Measurements from ENCODE around the gene TGFB1.
"Not testable (repeated sequence)": the region's sequence is repeated elsewhere in the genome, so short reads cannot be mapped to it uniquely, and the experiment has no call there.

The TGFB1 gene

DNA sequence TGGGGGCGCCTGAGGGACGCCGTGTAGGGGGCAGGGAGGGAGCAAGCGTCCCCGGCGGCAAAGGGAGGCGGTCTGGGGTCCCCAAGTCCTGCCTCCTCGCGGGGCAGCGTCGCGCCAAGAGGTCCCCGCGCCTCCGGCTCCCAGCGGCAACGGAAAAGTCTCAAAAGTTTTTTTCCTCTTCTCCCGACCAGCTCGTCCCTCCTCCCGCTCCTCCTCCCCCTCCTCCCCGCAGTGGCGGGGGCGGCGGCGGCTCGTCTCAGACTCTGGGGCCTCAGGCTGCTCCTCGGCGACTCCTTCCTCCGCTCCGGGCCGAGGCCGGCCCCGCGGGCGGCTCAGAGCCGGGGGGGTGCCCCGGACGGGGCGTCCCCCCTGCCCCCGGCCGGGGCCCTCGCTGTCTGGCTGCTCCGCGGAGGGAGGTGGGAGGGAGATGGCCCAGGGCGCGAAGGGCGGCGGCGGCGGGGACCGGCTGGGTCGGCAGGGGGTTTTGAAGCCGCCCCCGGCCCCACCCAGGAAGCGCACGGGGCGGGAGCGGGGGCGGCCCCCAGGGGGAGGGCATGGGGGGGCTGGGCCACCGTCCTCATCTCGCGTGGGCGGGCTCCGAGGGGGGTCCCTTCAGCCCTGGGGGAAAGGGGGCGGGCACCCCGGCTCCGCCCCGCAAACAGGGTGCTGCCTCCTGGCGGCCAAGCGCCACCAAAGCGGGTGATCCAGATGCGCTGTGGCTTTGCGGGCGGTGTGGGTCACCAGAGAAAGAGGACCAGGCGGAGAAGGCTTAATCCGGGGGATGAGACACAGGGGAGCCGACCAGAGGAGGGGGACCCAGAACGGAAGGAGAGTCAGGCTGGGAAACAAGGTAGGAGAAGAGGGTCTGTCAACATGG lies at the start of gene TGFB1:
Gene TGFB1, minus strand, starts transcription at position 457 of the 877 bp plus-strand sequence. CDS start 878 bp downstream, outside the sequence.
- DNase-seq (ENCODE audit: low spot score) = peak; percentile 93

DNA sequence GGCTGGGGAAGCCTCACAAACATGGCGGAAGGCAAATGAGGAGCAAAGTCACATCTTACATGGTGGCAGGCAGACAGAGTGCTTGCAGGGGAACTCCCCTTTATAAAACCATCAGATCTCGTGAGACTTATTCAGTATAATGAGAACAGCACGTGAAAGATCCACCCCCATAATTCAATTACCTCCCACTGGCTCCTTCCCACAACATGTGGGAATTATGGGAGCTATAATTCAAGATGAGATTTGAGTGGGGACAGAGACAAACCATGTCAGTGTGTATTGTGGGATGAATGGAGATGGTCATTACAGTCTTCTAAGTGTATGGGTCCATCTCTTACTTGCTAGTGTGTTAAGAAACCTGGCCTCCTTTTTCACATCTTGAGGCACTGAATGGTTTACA lies 48.3 kb upstream of the TGFB1 start:
- no peak for DNase-seq (ENCODE audit: low spot score)

DNA sequence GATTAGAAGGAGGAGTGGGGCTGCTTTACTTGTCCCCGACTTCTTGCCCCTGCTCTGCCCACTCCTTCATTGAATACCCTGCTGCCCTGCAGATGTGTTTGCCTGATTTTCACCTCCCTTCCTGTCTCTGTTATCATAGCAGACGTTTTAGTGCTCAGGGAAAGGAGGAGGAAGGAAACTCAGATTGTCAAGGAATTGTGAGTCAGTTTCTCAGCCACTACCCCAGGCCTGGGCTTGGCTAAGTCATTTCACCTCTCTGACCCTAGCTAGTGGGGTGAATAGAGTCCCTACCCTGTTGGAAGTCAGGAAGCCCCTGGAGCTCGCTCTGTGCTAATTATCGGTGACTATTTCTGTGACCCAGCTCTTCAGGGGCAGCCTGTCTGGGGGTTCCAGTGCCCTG lies 47.8 kb upstream of the TGFB1 start:
- no peak for DNase-seq (ENCODE audit: low spot score)

- DNase-seq (ENCODE audit: low spot score) = no peak
Observed at GRCh38 chr19:41399525-41399924, 45.8 kb upstream of the TGFB1 start.

DNA sequence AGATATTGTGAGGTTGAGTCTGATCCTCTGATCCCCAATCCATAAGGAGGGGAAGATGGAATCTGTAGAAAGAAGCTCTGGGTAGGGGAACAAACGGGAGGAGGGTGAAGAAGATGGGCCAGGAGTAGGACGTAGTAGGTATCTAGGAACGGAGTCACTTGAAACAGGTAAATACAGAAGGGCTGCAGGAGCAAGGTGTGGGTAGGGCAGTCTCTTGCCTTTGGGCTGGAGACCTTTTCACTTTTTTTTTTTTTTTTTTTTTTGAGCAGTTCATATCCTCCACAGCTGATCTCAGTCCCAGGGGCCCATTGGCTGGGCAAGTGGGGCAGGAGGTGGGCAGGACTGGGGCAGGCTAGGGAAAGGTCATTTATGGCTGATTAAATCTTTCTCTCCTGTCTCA lies 45.4 kb upstream of the TGFB1 start:
- DNase-seq (ENCODE audit: low spot score) = no peak

DNA sequence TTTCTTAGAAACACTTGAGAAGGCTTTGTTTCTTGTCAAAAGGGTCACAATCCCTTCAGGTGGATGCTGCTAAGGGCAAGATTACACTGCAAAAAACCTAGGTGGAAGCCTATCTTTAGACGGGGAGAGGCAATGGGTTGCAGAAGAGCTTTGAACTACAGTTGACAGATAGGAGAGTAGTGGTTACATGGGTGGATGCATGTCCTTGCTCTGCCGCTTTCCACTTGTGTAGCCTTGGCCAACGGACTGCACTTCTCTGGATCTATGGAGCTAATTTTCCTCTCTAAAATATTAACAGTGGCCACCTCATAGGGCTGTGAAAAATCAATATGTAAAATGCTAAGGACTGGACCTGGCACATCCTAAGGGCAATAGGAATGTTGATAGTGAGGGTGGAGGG lies 44.9 kb upstream of the TGFB1 start:
- no peak for DNase-seq (ENCODE audit: low spot score)

DNA sequence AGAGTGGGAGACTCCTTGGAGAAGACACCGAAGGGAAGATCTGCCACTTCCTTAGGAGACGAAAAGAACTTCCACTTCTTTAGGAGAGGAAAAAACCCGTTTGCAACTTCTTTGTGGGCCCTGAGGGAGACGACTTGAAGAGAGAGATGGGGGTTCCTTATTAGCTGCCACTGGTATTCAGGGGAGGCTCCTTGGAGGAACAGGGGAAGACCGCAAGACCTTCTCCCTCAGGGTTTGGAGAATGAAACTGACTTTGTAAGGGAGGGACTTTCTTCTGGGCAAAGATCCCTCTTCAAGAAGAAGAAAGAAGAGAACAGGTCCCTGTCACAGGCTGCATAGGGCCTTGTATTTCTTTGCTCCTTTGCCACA lies 44.3 kb upstream of the TGFB1 start:
- DNase-seq (ENCODE audit: low spot score) = no peak

- DNase-seq (ENCODE audit: low spot score) = peak; percentile 99
Observed at GRCh38 chr19:41397086-41398049, 43.6 kb upstream of the TGFB1 start, which contains the start of the genes BCKDHA and EXOSC5. Gene BCKDHA, plus strand, starts transcription at chr19:41397818. Its CDS starts 10 bp downstream, at chr19:41397828. Gene EXOSC5, minus strand, starts transcription at chr19:41397359. Its CDS starts 31 bp downstream, at chr19:41397328.

DNA sequence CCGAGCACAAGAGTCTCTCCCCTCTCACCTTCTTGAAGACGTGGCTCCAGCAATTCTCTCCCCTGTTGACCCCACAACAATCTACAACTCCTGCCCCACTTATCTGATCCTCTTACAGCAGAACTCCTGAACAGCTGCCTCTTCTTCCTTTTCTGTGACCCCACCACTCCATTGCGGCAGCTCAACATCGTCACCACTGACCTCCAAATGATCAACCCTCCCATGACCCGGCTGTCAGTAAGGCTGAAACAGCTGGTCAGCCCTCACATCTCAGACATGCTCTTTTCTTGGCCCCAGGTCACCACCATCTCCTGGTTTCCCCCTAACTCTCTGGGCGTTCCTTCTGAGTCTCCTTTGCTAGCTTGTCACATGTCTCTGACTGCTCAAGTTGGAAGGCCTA lies 41.6 kb upstream of the TGFB1 start:
- no peak for DNase-seq (ENCODE audit: low spot score)

DNA sequence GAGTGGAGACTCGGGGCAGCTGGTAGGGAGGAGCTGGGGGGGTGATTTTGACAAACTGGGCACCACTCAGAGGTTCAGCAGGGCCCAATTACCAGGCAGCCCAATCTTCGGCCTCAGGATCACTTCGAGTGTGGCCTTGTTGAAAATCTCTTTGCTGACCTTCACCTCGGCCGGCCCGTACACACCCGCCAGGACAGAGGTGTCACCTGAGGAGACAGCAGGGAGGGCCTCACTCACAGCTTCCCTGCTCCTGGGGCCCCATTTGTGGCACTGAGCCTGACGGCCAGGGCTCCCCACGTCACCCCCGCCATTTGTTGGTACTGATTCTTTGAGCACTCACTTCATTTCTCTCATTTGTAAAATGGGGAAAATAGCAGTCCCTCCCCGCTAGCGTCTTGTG lies 39.1 kb upstream of the TGFB1 start:
- no peak for DNase-seq (ENCODE audit: low spot score)

GRCh38 chr19:41391618-41392017 lies 37.9 kb upstream of the TGFB1 start:
- DNase-seq (ENCODE audit: low spot score) = no peak

DNA sequence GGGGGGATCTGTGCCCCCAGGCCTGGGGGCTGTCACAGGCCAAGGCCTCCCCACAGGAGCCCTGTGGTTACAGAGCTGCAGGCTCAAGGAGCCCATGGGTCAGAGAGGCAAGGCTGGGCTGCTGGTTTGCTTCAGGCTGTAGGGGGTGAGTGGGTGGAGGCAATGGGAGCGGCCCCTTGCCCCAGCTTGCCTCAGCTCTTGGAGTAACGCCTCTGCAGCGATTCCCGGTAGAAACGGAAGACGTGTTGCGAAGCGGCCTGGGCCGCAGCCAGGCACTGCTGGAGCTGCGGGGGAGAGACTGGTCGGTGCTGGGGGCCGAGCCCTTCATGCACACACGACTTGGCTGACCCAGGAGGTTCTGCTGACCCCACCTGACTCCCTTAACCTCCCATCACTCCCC lies 32.7 kb upstream of the TGFB1 start:
- no peak for DNase-seq (ENCODE audit: low spot score)

DNA sequence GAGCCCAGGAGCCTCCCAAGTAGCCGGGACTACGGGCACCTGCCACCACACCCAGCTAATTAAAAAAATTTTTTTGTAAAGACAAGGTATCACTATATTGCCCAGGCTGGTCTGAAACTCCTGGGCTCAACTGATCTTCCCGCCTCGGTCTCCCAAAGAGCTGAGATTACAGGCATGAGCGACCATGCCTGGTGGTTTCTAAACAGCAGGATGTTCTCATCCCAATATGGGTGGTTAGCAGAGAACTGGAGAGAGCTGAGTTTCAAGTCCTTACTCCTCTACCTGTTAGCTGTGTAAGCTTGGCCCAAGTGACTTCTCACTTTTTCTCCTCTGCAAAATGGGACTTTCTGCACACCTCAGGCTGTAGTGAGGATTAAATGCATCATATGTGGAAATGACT lies 30.6 kb upstream of the TGFB1 start:
- DNase-seq (ENCODE audit: low spot score) = no peak

GRCh38 chr19:41381536-41381935 lies 27.8 kb upstream of the TGFB1 start:
- DNase-seq (ENCODE audit: low spot score) = not testable (repeated sequence)

DNA sequence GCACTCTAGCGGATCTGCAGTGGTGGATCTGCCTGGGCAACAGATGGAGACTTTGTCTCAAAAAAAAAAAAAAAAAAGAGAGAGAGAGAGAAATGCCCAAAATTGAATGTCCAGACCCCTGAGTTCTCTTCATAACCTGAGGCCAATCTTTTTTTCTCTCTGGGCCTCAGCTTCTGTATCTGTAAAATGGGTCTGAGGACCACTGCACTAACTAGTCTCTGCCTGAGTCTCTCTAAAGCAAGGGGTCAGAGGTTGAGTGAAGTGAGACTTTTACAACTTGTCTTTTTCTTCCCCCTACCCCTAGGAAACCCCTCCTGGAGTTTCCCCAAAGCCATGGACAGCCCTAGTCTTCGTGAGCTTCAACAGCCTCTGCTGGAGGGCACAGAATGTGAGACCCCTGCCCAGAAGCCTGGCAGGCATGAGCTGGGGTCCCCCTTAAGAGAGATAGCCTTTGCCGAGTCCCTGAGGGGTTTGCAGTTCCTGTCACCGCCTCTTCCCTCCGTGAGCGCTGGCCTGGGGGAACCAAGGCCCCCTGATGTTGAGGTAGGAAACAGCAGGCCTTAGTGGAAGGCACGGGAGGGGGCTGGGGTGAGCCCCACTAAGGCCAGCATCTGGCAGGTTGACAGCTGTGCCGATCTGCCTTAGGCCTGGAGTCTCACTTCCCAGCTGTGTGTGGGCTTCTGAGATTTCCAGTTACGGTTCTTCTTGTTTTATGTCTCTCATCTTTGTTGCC lies 24.4 kb upstream of the TGFB1 start:
- no peak for DNase-seq (ENCODE audit: low spot score)

- no peak for DNase-seq (ENCODE audit: low spot score)
Observed at GRCh38 chr19:41376998-41377365, 23.3 kb upstream of the TGFB1 start.

DNA sequence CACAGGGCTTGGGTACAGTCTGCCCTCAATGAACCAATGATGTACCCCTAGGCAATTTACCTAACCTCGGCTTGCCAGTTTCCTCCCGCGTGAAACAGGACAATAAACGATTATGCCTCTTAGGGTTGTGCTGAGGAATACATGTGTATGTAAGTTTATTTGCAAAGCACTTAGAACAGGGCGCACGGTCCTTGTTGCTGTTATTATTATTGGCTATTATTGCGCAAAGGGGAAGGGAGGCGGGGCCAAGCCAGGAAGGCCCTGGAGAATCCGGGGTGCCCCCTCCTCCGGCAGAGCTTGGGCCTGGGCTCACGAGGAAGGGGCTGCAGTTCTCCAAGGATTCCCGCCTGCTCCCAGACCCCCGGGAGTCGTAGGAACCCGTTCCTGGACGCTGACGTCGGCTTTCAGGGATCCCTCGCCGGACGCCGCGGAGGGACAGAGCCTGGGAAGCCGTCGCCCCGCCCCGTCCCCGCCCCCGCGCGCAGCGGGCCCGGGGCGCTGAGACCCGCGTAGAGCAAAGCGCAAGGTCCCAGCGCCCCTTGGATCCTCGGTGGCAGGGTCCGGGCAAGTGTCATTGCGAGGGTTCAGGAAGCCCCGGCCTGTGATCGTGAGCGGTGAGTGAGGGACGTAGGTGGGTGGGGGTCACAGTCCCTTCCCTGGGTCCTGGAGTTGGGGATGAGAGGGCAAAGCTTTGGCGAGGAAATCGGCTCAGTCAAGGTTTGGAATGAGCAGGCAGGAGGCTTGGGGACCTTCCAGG lies 22.7 kb upstream of the TGFB1 start, which contains the start of gene TMEM91:
Gene TMEM91, plus strand, starts transcription at position 293 of the 757 bp plus-strand sequence. CDS start 1,777 bp downstream, outside the sequence.
- DNase-seq (ENCODE audit: low spot score) = no peak

DNA sequence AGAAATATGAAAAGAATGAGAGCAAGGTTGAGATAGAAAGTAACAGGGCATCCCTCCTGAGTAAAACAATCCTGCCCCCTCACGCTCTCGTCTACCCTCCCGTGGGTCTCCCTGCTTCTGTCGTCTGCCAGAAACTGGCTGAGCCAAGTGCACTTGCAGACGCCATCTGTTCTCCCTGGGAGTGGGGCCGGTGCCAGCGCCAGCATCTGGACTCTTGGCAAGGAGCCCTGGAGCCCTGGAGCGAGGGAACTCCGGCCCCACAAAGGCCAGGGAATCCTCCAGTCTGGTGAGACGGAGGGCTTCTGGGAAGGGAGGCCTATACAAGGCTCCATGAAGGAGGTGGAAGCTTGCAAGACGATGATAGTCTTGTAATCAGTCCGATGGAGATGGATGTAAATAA lies 20.3 kb upstream of the TGFB1 start:
- no peak for DNase-seq (ENCODE audit: low spot score)

- DNase-seq (ENCODE audit: low spot score) = no peak
Observed at GRCh38 chr19:41372501-41372900, 18.8 kb upstream of the TGFB1 start.

DNA sequence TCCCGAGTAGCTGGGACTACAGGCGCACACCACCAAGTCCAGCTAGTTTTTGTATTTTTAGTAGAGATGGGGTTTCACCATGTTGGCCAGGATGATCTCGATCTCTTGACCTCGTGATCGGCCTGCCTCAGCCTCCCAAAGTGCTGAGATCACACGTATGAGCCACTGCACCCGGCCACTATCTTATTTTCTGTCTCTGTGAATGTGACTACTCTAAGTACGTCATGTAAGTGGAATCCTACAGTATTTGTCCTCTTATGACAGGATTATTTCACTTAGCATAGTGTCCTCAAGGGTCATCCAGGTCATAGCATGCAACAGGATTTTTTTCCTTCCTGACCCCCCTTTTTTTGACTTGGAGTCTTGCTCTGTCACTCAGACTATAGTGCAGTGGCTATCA lies 17.8 kb upstream of the TGFB1 start:
- DNase-seq (ENCODE audit: low spot score) = no peak

GRCh38 chr19:41371119-41371518 lies 17.4 kb upstream of the TGFB1 start:
- DNase-seq (ENCODE audit: low spot score) = not testable (repeated sequence)

Measured in activated CD4-positive, alpha-beta T cell treated with anti-CD3 and anti-CD28 coated beads, Interleukin-2, Interleukin-4, amounts not matched to agents 100 ng/mL and 50 ng/mL, durations not matched to agents 16 hours and 8 hours (primary cell).